ENCODE data around the gene ZBTB49.

DNA sequence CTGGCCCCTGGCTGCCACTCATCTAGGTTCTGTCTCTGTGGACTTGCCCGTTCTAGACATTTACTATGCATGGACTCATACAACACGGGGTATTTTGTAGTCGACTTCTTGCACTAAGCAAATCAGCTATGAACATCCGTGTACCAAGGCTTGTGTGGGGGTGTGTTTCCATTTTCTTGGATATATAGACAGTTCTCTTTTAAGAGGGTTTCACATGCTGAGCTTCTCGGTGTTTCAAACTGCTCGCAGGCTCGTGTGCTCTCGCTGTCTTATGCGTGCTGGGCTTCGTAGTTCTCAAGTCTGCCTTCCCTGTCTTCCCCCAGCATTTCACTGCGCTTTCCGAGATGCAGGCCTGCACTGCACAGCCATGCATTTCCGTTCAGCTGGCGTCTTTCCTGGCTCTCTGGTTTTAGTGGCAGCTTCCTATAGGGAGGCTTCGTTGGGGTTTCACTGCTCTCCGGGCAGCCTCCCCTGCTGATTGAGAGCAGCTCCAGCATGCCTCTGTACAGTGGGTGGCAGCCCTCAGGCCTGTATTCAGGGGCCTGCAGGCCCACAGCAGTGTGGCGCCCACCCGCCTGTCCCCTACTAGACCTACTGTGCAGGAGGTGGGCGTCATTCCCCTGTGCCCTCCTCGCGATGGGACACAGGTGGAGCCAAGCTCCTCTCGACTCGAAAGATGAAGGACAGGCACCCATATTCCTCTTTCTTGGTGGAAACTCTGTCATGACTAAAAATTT lies 27.6 kb downstream of the ZBTB49 start:
- TF ChIP-seq, protein P1, sequence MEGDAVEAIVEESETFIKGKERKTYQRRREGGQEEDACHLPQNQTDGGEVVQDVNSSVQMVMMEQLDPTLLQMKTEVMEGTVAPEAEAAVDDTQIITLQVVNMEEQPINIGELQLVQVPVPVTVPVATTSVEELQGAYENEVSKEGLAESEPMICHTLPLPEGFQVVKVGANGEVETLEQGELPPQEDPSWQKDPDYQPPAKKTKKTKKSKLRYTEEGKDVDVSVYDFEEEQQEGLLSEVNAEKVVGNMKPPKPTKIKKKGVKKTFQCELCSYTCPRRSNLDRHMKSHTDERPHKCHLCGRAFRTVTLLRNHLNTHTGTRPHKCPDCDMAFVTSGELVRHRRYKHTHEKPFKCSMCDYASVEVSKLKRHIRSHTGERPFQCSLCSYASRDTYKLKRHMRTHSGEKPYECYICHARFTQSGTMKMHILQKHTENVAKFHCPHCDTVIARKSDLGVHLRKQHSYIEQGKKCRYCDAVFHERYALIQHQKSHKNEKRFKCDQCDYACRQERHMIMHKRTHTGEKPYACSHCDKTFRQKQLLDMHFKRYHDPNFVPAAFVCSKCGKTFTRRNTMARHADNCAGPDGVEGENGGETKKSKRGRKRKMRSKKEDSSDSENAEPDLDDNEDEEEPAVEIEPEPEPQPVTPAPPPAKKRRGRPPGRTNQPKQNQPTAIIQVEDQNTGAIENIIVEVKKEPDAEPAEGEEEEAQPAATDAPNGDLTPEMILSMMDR (IDR thresholded peaks at IDR 0.05), result no peak
- TF ChIP-seq POLR2A (IDR thresholded peaks at IDR 0.05), result no peak

Data from esophagus squamous epithelium (tissue), 4 donors.